ENCODE data around the gene MED6. TPM values are rescaled to one million over a fixed set of nuclear protein-coding genes. Genes with fewer than 3 reads are reported as not detected.

The MED6 gene
- total RNA-seq, 1 experiment from 2014 or later: 24.4 TPM

- ChIA-PET CTCF (no interaction called here), POLR2A (no interaction called here)
- no peak for ATAC-seq
- Histone ChIP-seq H3K9me3 (ENCODE audit: control insufficient read depth, insufficient read depth, low read depth, low read length) (0 out of 2 replicates have a peak, but pooled peaks cover 2% of the 10 kb centered on the region), H3K27me3 (ENCODE audit: control insufficient read depth, insufficient read depth, low read length) (no peaks in the 10 kb centered on the region), H3K4me3 (ENCODE audit: low read depth in 2 of 2, low read length in 2 of 2) (no peak within 1 kb of the TSS), H3K36me3 (ENCODE audit: control insufficient read depth, insufficient read depth, low read length) (no peaks in the 10 kb centered on the region), H3K4me1 (ENCODE audit: control insufficient read depth, insufficient read depth, low read length) (no peaks in the 10 kb centered on the region), H3K27ac (ENCODE audit: low read length) (no peak within 1 kb of the TSS)
- BruUV-seq (replicated peaks): no TSS peak
- intact Hi-C loops (cut with micrococcal nuclease; ENCODE audit: unreplicated experiment): no loop called here
- TF ChIP-seq TCF7L2 (IDR thresholded peaks at IDR 0.05; ENCODE audit: low read depth, low read length) (no peak), POLR2AphosphoS5 (IDR thresholded peaks at IDR 0.05; ENCODE audit: low read depth, low read length) (no peak), SIN3A (IDR thresholded peaks at IDR 0.05; ENCODE audit: borderline replicate concordance, insufficient read depth, low read depth, low read length) (no peak)
- TF ChIP-seq, protein P1, sequence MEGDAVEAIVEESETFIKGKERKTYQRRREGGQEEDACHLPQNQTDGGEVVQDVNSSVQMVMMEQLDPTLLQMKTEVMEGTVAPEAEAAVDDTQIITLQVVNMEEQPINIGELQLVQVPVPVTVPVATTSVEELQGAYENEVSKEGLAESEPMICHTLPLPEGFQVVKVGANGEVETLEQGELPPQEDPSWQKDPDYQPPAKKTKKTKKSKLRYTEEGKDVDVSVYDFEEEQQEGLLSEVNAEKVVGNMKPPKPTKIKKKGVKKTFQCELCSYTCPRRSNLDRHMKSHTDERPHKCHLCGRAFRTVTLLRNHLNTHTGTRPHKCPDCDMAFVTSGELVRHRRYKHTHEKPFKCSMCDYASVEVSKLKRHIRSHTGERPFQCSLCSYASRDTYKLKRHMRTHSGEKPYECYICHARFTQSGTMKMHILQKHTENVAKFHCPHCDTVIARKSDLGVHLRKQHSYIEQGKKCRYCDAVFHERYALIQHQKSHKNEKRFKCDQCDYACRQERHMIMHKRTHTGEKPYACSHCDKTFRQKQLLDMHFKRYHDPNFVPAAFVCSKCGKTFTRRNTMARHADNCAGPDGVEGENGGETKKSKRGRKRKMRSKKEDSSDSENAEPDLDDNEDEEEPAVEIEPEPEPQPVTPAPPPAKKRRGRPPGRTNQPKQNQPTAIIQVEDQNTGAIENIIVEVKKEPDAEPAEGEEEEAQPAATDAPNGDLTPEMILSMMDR (IDR thresholded peaks at IDR 0.05): no peak
- TF ChIP-seq, protein P2, sequence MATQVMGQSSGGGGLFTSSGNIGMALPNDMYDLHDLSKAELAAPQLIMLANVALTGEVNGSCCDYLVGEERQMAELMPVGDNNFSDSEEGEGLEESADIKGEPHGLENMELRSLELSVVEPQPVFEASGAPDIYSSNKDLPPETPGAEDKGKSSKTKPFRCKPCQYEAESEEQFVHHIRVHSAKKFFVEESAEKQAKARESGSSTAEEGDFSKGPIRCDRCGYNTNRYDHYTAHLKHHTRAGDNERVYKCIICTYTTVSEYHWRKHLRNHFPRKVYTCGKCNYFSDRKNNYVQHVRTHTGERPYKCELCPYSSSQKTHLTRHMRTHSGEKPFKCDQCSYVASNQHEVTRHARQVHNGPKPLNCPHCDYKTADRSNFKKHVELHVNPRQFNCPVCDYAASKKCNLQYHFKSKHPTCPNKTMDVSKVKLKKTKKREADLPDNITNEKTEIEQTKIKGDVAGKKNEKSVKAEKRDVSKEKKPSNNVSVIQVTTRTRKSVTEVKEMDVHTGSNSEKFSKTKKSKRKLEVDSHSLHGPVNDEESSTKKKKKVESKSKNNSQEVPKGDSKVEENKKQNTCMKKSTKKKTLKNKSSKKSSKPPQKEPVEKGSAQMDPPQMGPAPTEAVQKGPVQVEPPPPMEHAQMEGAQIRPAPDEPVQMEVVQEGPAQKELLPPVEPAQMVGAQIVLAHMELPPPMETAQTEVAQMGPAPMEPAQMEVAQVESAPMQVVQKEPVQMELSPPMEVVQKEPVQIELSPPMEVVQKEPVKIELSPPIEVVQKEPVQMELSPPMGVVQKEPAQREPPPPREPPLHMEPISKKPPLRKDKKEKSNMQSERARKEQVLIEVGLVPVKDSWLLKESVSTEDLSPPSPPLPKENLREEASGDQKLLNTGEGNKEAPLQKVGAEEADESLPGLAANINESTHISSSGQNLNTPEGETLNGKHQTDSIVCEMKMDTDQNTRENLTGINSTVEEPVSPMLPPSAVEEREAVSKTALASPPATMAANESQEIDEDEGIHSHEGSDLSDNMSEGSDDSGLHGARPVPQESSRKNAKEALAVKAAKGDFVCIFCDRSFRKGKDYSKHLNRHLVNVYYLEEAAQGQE (IDR thresholded peaks at IDR 0.05; ENCODE audit: insufficient read depth in 1 of 2, low read depth in 2 of 2, low read length in 1 of 2): no peak
- no peak for DNase-seq (ENCODE audit: low read depth, low spot score)
- in situ Hi-C loops (cut with HindIII; ENCODE audit: low pct_unique_long_range_greater_than_20kb, low sequenced_read_pairs): no loop called here
These were observed 65.6 kb downstream of the MED6 start, which contains the start of gene ADAM20 for GRCh38 chr14:70534904-70535303. Gene ADAM20 (minus strand): TSS chr14:70535004. CDS start chr14:70524757, 10,247 bp downstream.

Other genes starting within 250 kb of the MED6 start
- 33.2 TPM for gene COX16, start 241.0 kb downstream of the MED6 start, total RNA-seq (2021; ENCODE audit: unreplicated experiment)
- 13.6 TPM for gene SYNJ2BP, start 183.6 kb downstream of the MED6 start, total RNA-seq (2021; ENCODE audit: unreplicated experiment)
- gene ADAM21, start 148.5 kb downstream of the MED6 start, total RNA-seq (2021; ENCODE audit: unreplicated experiment): 0.08 TPM
- 0.31 TPM for gene ADAM20, start 65.7 kb downstream of the MED6 start, total RNA-seq (2021; ENCODE audit: unreplicated experiment)
- gene TTC9, start 41.3 kb upstream of the MED6 start, total RNA-seq (2021; ENCODE audit: unreplicated experiment): 0.49 TPM
- 12.1 TPM for gene MAP3K9, start 208.9 kb upstream of the MED6 start, total RNA-seq (2021; ENCODE audit: unreplicated experiment)

Data from Panc1 (cell line).